HEK293T (cell line): ENCODE measurements around the gene COL23A1.

Experiments used
- CTCF ChIA-PET: fragments of 350-600 bp; formaldehyde crosslinking; extraction: SDS; loops from one replicate; lab custom pipeline; 2021; ENCODE audit warnings: antibody characterized with exemption, inconsistent platforms; lab: Yijun Ruan, JAX
- POLR2A ChIA-PET: fragments of 350-600 bp; formaldehyde crosslinking; extraction: SDS; loops from one replicate; lab custom pipeline; 2020; ENCODE audit warnings: antibody characterized with exemption, inconsistent platforms; lab: Yijun Ruan, JAX
- DNase-seq: peaks from one replicate; pipeline ENCODE4 v3.0.0; 2012; ENCODE audit warnings: mixed read lengths; ENCODE audit errors: extremely low spot score
- ARNT ChIP-seq: fragments of 450-650 bp; IDR thresholded peaks from 2 replicates; pipeline ENCODE4 v1.6.1; 2017; ENCODE audit warnings: mild to moderate bottlenecking
- BHLHE40 ChIP-seq: fragments of 450-650 bp; IDR thresholded peaks from 2 replicates; pipeline ENCODE4 v1.6.1; 2016; ENCODE audit warnings: mild to moderate bottlenecking, moderate library complexity, borderline replicate concordance
- CTBP1 ChIP-seq: fragments of 450-650 bp; IDR thresholded peaks from 2 replicates; pipeline ENCODE4 v1.6.1; 2016; ENCODE audit warnings: borderline replicate concordance
- ELF4 ChIP-seq: fragments of 450-650 bp; IDR thresholded peaks from 2 replicates; pipeline ENCODE4 v1.6.1; 2017; ENCODE audit warnings: antibody characterized with exemption
- FOXA1 ChIP-seq: fragments of 450-650 bp; IDR thresholded peaks from 2 replicates; pipeline ENCODE4 v1.6.1; 2016; ENCODE audit warnings: mild to moderate bottlenecking
- FOXK2 ChIP-seq: fragments of 450-650 bp; IDR thresholded peaks from 2 replicates; pipeline ENCODE4 v1.6.1; 2016; ENCODE audit warnings: mild to moderate bottlenecking
- FOXM1 ChIP-seq: fragments of 450-650 bp; IDR thresholded peaks from 2 replicates; pipeline ENCODE4 v1.6.1; 2017; ENCODE audit warnings: mild to moderate bottlenecking, borderline replicate concordance
- HDGF ChIP-seq: fragments of 450-650 bp; IDR thresholded peaks from 2 replicates; pipeline ENCODE4 v1.6.1; 2017; ENCODE audit warnings: antibody characterized with exemption, borderline replicate concordance
- L3MBTL2 ChIP-seq: fragments of 450-650 bp; conservative IDR thresholded peaks from 2 replicates; pipeline ENCODE4 v1.6.1; 2016; ENCODE audit warnings: mild to moderate bottlenecking
- LEF1 ChIP-seq: fragments of 450-650 bp; IDR thresholded peaks from 2 replicates; pipeline ENCODE4 v1.6.1; 2017; ENCODE audit warnings: mild to moderate bottlenecking, borderline replicate concordance
- NFRKB ChIP-seq: fragments of 450-650 bp; IDR thresholded peaks from 2 replicates; pipeline ENCODE4 v1.6.1; 2016; ENCODE audit warnings: mild to moderate bottlenecking, moderate library complexity
- PKNOX1 ChIP-seq: fragments of 450-650 bp; IDR thresholded peaks from 2 replicates; pipeline ENCODE4 v1.6.1; 2016
- SP1 ChIP-seq: fragments of 450-650 bp; IDR thresholded peaks from 2 replicates; pipeline ENCODE4 v1.6.1; 2017
- SUZ12 ChIP-seq: fragments of 450-650 bp; IDR thresholded peaks from 2 replicates; pipeline ENCODE4 v1.6.1; 2016; ENCODE audit warnings: mild to moderate bottlenecking
- TARDBP ChIP-seq: fragments of 450-650 bp; IDR thresholded peaks from 2 replicates; pipeline ENCODE4 v1.6.1; 2016
- ZNF384 ChIP-seq: fragments of 450-650 bp; IDR thresholded peaks from 2 replicates; pipeline ENCODE4 v1.6.1; 2016

COL23A1 gene

GRCh38 chr5:178237431-178238312, 352.5 kb downstream of the COL23A1 start:
- TF ChIP-seq TARDBP, result no peak
- TF ChIP-seq CTBP1, result no peak
- TF ChIP-seq ZNF384, result no peak
- TF ChIP-seq SP1, result no peak
- no peak for TF ChIP-seq FOXK2
- TF ChIP-seq FOXA1, result no peak
- no peak for TF ChIP-seq ELF4
- TF ChIP-seq HDGF, result no peak
- TF ChIP-seq L3MBTL2, result no peak
- no peak for TF ChIP-seq SUZ12
- TF ChIP-seq FOXM1, result no peak
- no peak for TF ChIP-seq LEF1
- TF ChIP-seq PKNOX1, result no peak
- TF ChIP-seq ARNT, result no peak
- TF ChIP-seq NFRKB, result no peak
- TF ChIP-seq BHLHE40, result no peak
- CTCF ChIA-PET, result no interaction called here
- DNase-seq, result no peak
- POLR2A ChIA-PET, result interaction anchor here (1.3 kb wide), 2 partner anchors 33 to 34 kb away, joined by 3 read pairs; partner anchors contain the start of gene HNRNPAB

GRCh38 chr5:178236679-178237078, 353.5 kb downstream of the COL23A1 start:
- no peak for DNase-seq
- ChIA-PET CTCF (no interaction called here), POLR2A (interaction anchor here (1.3 kb wide), 1 partner anchor 32 kb away, joined by 3 read pairs; the partner anchor contains the start of gene HNRNPAB)
- TF ChIP-seq HDGF, result no peak
- no peak for TF ChIP-seq FOXM1
- TF ChIP-seq ZNF384, result no peak
- no peak for TF ChIP-seq SP1
- no peak for TF ChIP-seq ARNT
- no peak for TF ChIP-seq L3MBTL2

GRCh38 chr5:178236126-178236525, 354.1 kb downstream of the COL23A1 start:
- DNase-seq, result no peak
- CTCF ChIA-PET, result no interaction called here
- POLR2A ChIA-PET, result interaction anchor here (1.3 kb wide), 1 partner anchor 32 kb away, joined by 3 read pairs; the partner anchor contains the start of gene HNRNPAB
- no peak for TF ChIP-seq ZNF384
- TF ChIP-seq ARNT, result no peak
- TF ChIP-seq FOXK2, result no peak
- no peak for TF ChIP-seq FOXM1
- no peak for TF ChIP-seq CTBP1
- no peak for TF ChIP-seq FOXA1
- TF ChIP-seq PKNOX1, result no peak
- no peak for TF ChIP-seq SP1
- no peak for TF ChIP-seq BHLHE40
- TF ChIP-seq LEF1, result no peak
- no peak for TF ChIP-seq HDGF
- TF ChIP-seq TARDBP, result no peak
- no peak for TF ChIP-seq L3MBTL2
- TF ChIP-seq ELF4, result no peak
- no peak for TF ChIP-seq NFRKB
- TF ChIP-seq SUZ12, result no peak

- ChIA-PET CTCF (interaction anchor here (0.8 to 1.2 kb wide), 7 partner anchors 8 to 355 kb away, joined by 3 to 6 read pairs (median 3); partner anchors contain the start of gene COL23A1), POLR2A (interaction anchor here (1.8 kb wide), 1 partner anchor 31 kb away, joined by 11 read pairs; the partner anchor contains the start of gene HNRNPAB)
- TF ChIP-seq ELF4 (no peak), CTBP1 (no peak), LEF1 (no peak), FOXA1 (no peak), HDGF (no peak), L3MBTL2 (no peak), BHLHE40 (no peak), PKNOX1 (no peak), ARNT (no peak), FOXM1 (no peak), SUZ12 (no peak), FOXK2 (no peak), SP1 (no peak), TARDBP (no peak), ZNF384 (no peak), NFRKB (no peak)
- no peak for DNase-seq
Measured at GRCh38 chr5:178235588-178235974, 354.6 kb downstream of the COL23A1 start.

- ChIA-PET CTCF (interaction anchor here (0.5 to 1.2 kb wide), 16 partner anchors 9 to 1428 kb away, joined by 3 to 6 read pairs (median 3); partner anchors contain the start of gene COL23A1), POLR2A (interaction anchor here (1.8 kb wide), 1 partner anchor 31 kb away, joined by 11 read pairs; the partner anchor contains the start of gene HNRNPAB)
- peak; percentile 87 for DNase-seq
Measured at GRCh38 chr5:178234750-178235587, 355.2 kb downstream of the COL23A1 start.

More at GRCh38 chr5:178234750-178235587, 355.2 kb downstream of the COL23A1 start:
- TF ChIP-seq LEF1, result no peak
- peak; percentile 52 for TF ChIP-seq L3MBTL2
- TF ChIP-seq PKNOX1, result peak; percentile 82
- TF ChIP-seq FOXM1, result no peak
- no peak for TF ChIP-seq BHLHE40
